H1 (cell line): Measurements from ENCODE around the gene LEUTX. TPM values are rescaled to one million over a fixed set of nuclear protein-coding genes. Genes with fewer than 3 reads are reported as not detected.

Source experiments
- CTCF ChIA-PET: fragments of 300-600 bp; sonication (Branson Sonifier 250); formaldehyde crosslinking; loops from one replicate; lab custom pipeline; 2021; ENCODE audit not compliant: partially characterized antibody; lab: Charles Lee
- POLR2A ChIA-PET: fragments of 300-600 bp; sonication (Branson Sonifier 250); formaldehyde crosslinking; loops from one replicate; lab custom pipeline; 2021; ENCODE audit warnings: inconsistent platforms; ENCODE audit not compliant: partially characterized antibody; lab: Charles Lee
- DNase-seq, 2 experiments: peaks; one replicate each; pipeline versions ENCODE4 v3.0.0 to v3.0.0-alpha.2; 2010 to 2022; ENCODE audit warnings: low spot score in 2 of 2, low read depth in 1 of 2, mixed read lengths in 1 of 2
- FAIRE-seq: peaks from 2 replicates; lab custom pipeline; 2011; peaks lifted over from hg19 to GRCh38; lab: Jason Lieb, UNC
- H2AFZ ChIP-seq: 2 replicates; pipeline ENCODE4 v1.8.1; 2012; ENCODE audit warnings: low read length, inconsistent platforms
- H2AK5ac ChIP-seq: 2 replicates; pipeline ENCODE4 v1.6.1; 2013; ENCODE audit warnings: low read depth, low read length
- H2BK120ac ChIP-seq: replicated peaks from 2 replicates; pipeline ENCODE3; 2013; ENCODE audit warnings: low read depth, low read length, inconsistent platforms
- H2BK12ac ChIP-seq: 2 replicates; pipeline ENCODE4 v1.6.1; 2013; ENCODE audit warnings: low read depth, low read length
- H2BK15ac ChIP-seq: 2 replicates; pipeline ENCODE4 v1.6.1; 2013; ENCODE audit warnings: low read length
- H2BK20ac ChIP-seq: 2 replicates; pipeline ENCODE4 v1.6.1; 2013; ENCODE audit warnings: low read length
- H2BK5ac ChIP-seq: 2 replicates; pipeline ENCODE4 v1.6.1; 2013; ENCODE audit warnings: low read depth, low read length
- H3K14ac ChIP-seq: 2 replicates; pipeline ENCODE4 v1.6.1; 2013; ENCODE audit warnings: inconsistent platforms; ENCODE audit not compliant: insufficient read length
- H3K18ac ChIP-seq: 2 replicates; pipeline ENCODE4 v1.6.1; 2013; ENCODE audit warnings: low read length; ENCODE audit errors: extremely low read depth
- H3K23ac ChIP-seq: 2 replicates; pipeline ENCODE4 v1.6.1; 2013; ENCODE audit warnings: inconsistent platforms; ENCODE audit not compliant: insufficient read length
- H3K23me2 ChIP-seq: 2 replicates; pipeline ENCODE4 v1.6.1; 2013; ENCODE audit warnings: low read depth, low read length
- H3K27ac ChIP-seq: 2 replicates; pipeline ENCODE4 v1.6.1; 2011; ENCODE audit warnings: low read depth, low read length, inconsistent platforms
- H3K27me3 ChIP-seq, 4 experiments: replicated peaks in 1 of 4; 1 replicate in 1 of 4; 2 replicates in 3 of 4; pipeline versions ENCODE4 v1.6.1 to v1.8.1; 2011 to 2013; ENCODE audit warnings: low read length in 3 of 4, mild to moderate bottlenecking in 3 of 4, inconsistent platforms in 2 of 4, mixed read lengths in 2 of 4, moderate library complexity in 1 of 4; ENCODE audit not compliant: control insufficient read depth in 3 of 4, insufficient read depth in 3 of 4; ENCODE audit errors: extremely low read depth in 1 of 4
- H3K36me3 ChIP-seq, 4 experiments: 2 replicates each; pipeline versions ENCODE4 v1.6.1 to v1.8.1; 2011 to 2013; ENCODE audit warnings: mild to moderate bottlenecking in 4 of 4, low read length in 3 of 4, moderate library complexity in 2 of 4, control low read depth in 1 of 4, inconsistent platforms in 1 of 4; ENCODE audit not compliant: insufficient read depth in 4 of 4, control insufficient read depth in 2 of 4
- H3K4ac ChIP-seq: replicated peaks from 2 replicates; pipeline ENCODE3; 2013; ENCODE audit warnings: low read length, low read depth, mixed read lengths, inconsistent platforms; ENCODE audit not compliant: insufficient read length
- H3K4me1 ChIP-seq, 4 experiments: replicated peaks in 1 of 4; 1 replicate in 1 of 4; 2 replicates in 3 of 4; pipeline versions ENCODE4 v1.6.1 to v1.8.1; 2011 to 2013; ENCODE audit warnings: low read length in 3 of 4, inconsistent platforms in 2 of 4, mixed read lengths in 1 of 4; ENCODE audit not compliant: insufficient read depth in 4 of 4, control insufficient read depth in 3 of 4
- H3K4me2 ChIP-seq, 2 experiments: 2 replicates each; pipeline versions ENCODE4 v1.6.1 to v1.8.1; 2011 to 2013; ENCODE audit warnings: low read depth in 2 of 2, low read length in 2 of 2, control low read depth in 1 of 2, inconsistent platforms in 1 of 2, mild to moderate bottlenecking in 1 of 2; ENCODE audit not compliant: insufficient read depth in 1 of 2
- H3K4me3 ChIP-seq, 4 experiments: fragments of 200-600, 300-600 bp in 1 of 4; sonication (generic), shearing (Covaris generic), sonication (Bioruptor Twin) in 1 of 4; 2 replicates each; pipeline versions ENCODE4 v1.5.1 to v1.8.1; 2011 to 2016; ENCODE audit warnings: low read length in 4 of 4, low read depth in 3 of 4, control low read depth in 2 of 4, inconsistent platforms in 2 of 4, mild to moderate bottlenecking in 2 of 4, mixed read lengths in 1 of 4, moderate library complexity in 1 of 4; ENCODE audit not compliant: insufficient read depth in 2 of 4; ENCODE audit errors: extremely low read depth in 1 of 4
- H3K56ac ChIP-seq: replicated peaks from 2 replicates; pipeline ENCODE3; 2013; ENCODE audit warnings: low read depth, mild to moderate bottlenecking, mixed read lengths, low read length, inconsistent platforms; ENCODE audit not compliant: insufficient read length
- H3K79me1 ChIP-seq: 2 replicates; pipeline ENCODE4 v1.6.1; 2013; ENCODE audit warnings: low read depth, low read length, control low read depth
- H3K79me2 ChIP-seq, 2 experiments: 2 replicates each; pipeline versions ENCODE4 v1.6.1 to v1.8.1; 2012 to 2013; ENCODE audit warnings: low read length in 2 of 2, mild to moderate bottlenecking in 2 of 2, inconsistent platforms in 1 of 2; ENCODE audit not compliant: insufficient read depth in 2 of 2, control insufficient read depth in 1 of 2
- H3K9ac ChIP-seq, 4 experiments: replicated peaks in 1 of 4; 1 replicate in 1 of 4; 2 replicates in 3 of 4; pipeline versions ENCODE4 v1.6.1 to v1.8.1; 2011 to 2013; ENCODE audit warnings: low read depth in 3 of 4, low read length in 3 of 4, control low read depth in 2 of 4, mild to moderate bottlenecking in 2 of 4, moderate library complexity in 2 of 4, inconsistent platforms in 1 of 4; ENCODE audit errors: extremely low read depth in 1 of 4
- H3K9me3 ChIP-seq, 2 experiments: 2 replicates each; pipeline versions ENCODE4 v1.6.1 to v1.8.1; 2012 to 2013; ENCODE audit warnings: mild to moderate bottlenecking in 2 of 2, moderate library complexity in 2 of 2, control low read depth in 1 of 2, inconsistent platforms in 1 of 2, low read depth in 1 of 2, low read length in 1 of 2, mixed read lengths in 1 of 2; ENCODE audit not compliant: insufficient read depth in 2 of 2
- H4K20me1 ChIP-seq, 2 experiments: replicated peaks in 1 of 2; 2 replicates each; pipeline versions ENCODE3 to v1.8.1; 2011 to 2013; ENCODE audit warnings: inconsistent platforms in 2 of 2, low read length in 2 of 2, mild to moderate bottlenecking in 1 of 2; ENCODE audit not compliant: insufficient read depth in 2 of 2, control insufficient read depth in 1 of 2
- H4K5ac ChIP-seq: 2 replicates; pipeline ENCODE4 v1.6.1; 2013; ENCODE audit warnings: low read length, low read depth, mixed read lengths, inconsistent platforms; ENCODE audit not compliant: insufficient read length
- H4K8ac ChIP-seq: 2 replicates; pipeline ENCODE4 v1.8.0; 2013; ENCODE audit warnings: mild to moderate bottlenecking, moderate library complexity, low read length, inconsistent platforms; ENCODE audit not compliant: insufficient read depth; ENCODE audit errors: extremely low read depth
- H4K91ac ChIP-seq: replicated peaks from 2 replicates; pipeline ENCODE3; 2013; ENCODE audit warnings: low read length, mixed read lengths, inconsistent platforms; ENCODE audit not compliant: insufficient read length
- MAX ChIP-seq: IDR thresholded peaks from 2 replicates; pipeline ENCODE4 v1.6.1; 2012; ENCODE audit warnings: inconsistent platforms
- TAF7 ChIP-seq: optimal IDR thresholded peaks from 2 replicates; pipeline ENCODE3; 2011; ENCODE audit warnings: low read depth, mild to moderate bottlenecking, inconsistent platforms, low read length, moderate library complexity, borderline replicate concordance
- TBP ChIP-seq: IDR thresholded peaks from 2 replicates; pipeline ENCODE4 v1.6.1; 2011; ENCODE audit warnings: low read depth, low read length, improper control_type of control experiment
- YY1 ChIP-seq: IDR thresholded peaks from 2 replicates; pipeline ENCODE4 v1.6.1; 2011; ENCODE audit warnings: low read depth, mild to moderate bottlenecking, low read length
- WGBS, 2 experiments: shearing (Covaris generic) in 1 of 2; methylation state at CpG; one replicate each; pipeline versions ENCODE4 v1.1.6 to v1.1.7; 2013 to 2015; ENCODE audit warnings: low lambda C conversion rate in 2 of 2, mixed read lengths in 2 of 2, inconsistent platforms in 1 of 2, low coverage in 1 of 2, missing lambda C conversion rate in 1 of 2; ENCODE audit not compliant: insufficient replicate concordance in 2 of 2, insufficient coverage in 1 of 2, insufficient read length in 1 of 2; ENCODE audit errors: extremely low coverage in 1 of 2, missing lambda C conversion rate in 1 of 2; 5-methylcytosine and 5-hydroxymethylcytosine counted together
- polyA plus RNA-seq, 7 experiments: library from polyadenylated mRNA; depleted of rRNA in 3 of 7; stranded (reverse) in 5 of 7; unstranded in 2 of 7; fragments of >200 nt in 5 of 7; fragments of 200-250 nt in 2 of 7; gene quantifications; 1 replicate in 5 of 7; 2 replicates in 1 of 7; 4 replicates in 1 of 7; pipeline versions ENCODE4 v1.2.1 to v1.2.3, GENCODE V29; 2011 to 2013; ENCODE audit warnings: missing spikeins in 2 of 7, mixed read lengths in 2 of 7
- total RNA-seq: library from RNA; stranded (reverse); fragmentation: NEBNext Ultra II Directional; extraction: Animal tissue kit (Norgen Biotek cat#: 25700); gene quantifications from 2 replicates; pipeline ENCODE4 v1.2.1, GENCODE V29; 2021

Gene LEUTX
- total and polyA plus RNA-seq, 2 of the 8 experiments (the other 6 are each of a cell fraction or from before 2014, with no cell fraction given), result not detected

GRCh38 chr19:39825093-39825463 lies 46.4 kb downstream of the LEUTX start:
- Histone ChIP-seq H2BK120ac (no peak overlapping the region), H3K27me3 (no peaks in the 10 kb centered on the region), H2BK12ac (peak overlapping the region; percentile 52; the same call in 1 of the 2 replicates), H2BK20ac (no peak overlapping the region), H4K8ac (peak overlapping the region; percentile 66), H3K4ac (no peak overlapping the region), H4K5ac (peak overlapping the region; percentile 65), H3K4me2 (peak overlapping the region; percentile 83 to 85), H3K79me1 (no peaks in the 10 kb centered on the region; the same call in 1 of the 2 replicates), H2AFZ (peak overlapping the region; percentile 66; the same call in 1 of the 2 replicates), H3K79me2 (0 out of 4 replicates have a peak, but pooled peaks cover 0 to 2% of the 10 kb centered on the region in 2 experiments), H3K23ac (no peak overlapping the region), H3K9me3 (no peaks in the 10 kb centered on the region), H3K14ac (no peak overlapping the region), H3K4me1 (peaks cover 0 to 8% (median 3%) of the 10 kb centered on the region in 4 experiments; a peak in 4 of 7 replicates)
- FAIRE-seq (no peak), DNase-seq (no peak)
- CTCF ChIA-PET, result interaction anchor here (0.6 to 3.5 kb wide), 5 partner anchors 18 to 279 kb away, joined by 3 to 14 read pairs (median 4); no protein-coding TSS in a partner anchor
- TF ChIP-seq YY1 (no peak), MAX (no peak), TBP (no peak), TAF7 (peak; percentile 32)
- TF ChIP-seq, all 59 proteins: peak for 1
- peaks cover 8 to 30% (median 16%) of the 10 kb centered on the region in 4 experiments; a peak in 6 of 8 replicates for H3K36me3 ChIP-seq
- peak overlapping the region; percentile 54 for H3K27ac ChIP-seq
- H4K91ac ChIP-seq, result no peak overlapping the region
- H3K4me3 ChIP-seq, result peak overlapping the region; percentile 72 to 95 (median 89); a peak in 7 of 8 replicates
- no peaks in the 10 kb centered on the region for H4K20me1 ChIP-seq
- H2BK5ac ChIP-seq, result 0 out of 2 replicates have a peak overlapping the region, but pooled peaks have one; percentile 54
- H3K23me2 ChIP-seq, result peaks cover 10% of the 10 kb centered on the region
- peak overlapping the region in 3 of 4 experiments; percentile 64 to 67 (median 67); a peak in 6 of 7 replicates for H3K9ac ChIP-seq
- WGBS, 2 experiments, result 87% methylated on average over 10 of the region's 11 CpGs; no CpG with 5 or more reads in 1 of the 2 experiments
- no peak overlapping the region for H2BK15ac ChIP-seq
- no peak overlapping the region for H2AK5ac ChIP-seq
- POLR2A ChIA-PET, result interaction anchor here (0.6 to 3.2 kb wide), 8 partner anchors 8 to 33 kb away, joined by 3 to 19 read pairs (median 4); partner anchors contain the start of genes DYRK1B and FBL
- no peak overlapping the region for H3K18ac ChIP-seq
- no peak overlapping the region for H3K56ac ChIP-seq
